ENCODE results near the gene KLHL7.

- TF ChIP-seq CTCF (conservative IDR thresholded peaks at IDR 0.05; ENCODE audit: low read length) (no peak), EZH2phosphoT487 (IDR thresholded peaks at IDR 0.05; ENCODE audit: borderline replicate concordance) (no peak)
These were observed 102.3 kb downstream of the KLHL7 start for GRCh38 chr7:23207884-23208283.

All from Loucy (cell line).